ENCODE results near the gene DAB1.

- no peak for TF ChIP-seq EZH2 (IDR thresholded peaks at IDR 0.05; ENCODE audit: insufficient read depth, low read length)
- no peak for TF ChIP-seq CTCF (IDR thresholded peaks at IDR 0.05; ENCODE audit: insufficient read depth, low read depth, low read length)
Observed at GRCh38 chr1:57294177-57294576, 129.7 kb downstream of the DAB1 start.

Measured in astrocyte (in vitro differentiated cells and primary cell).